ENCODE data around the gene TMEM120A. TPM values are rescaled to one million over a fixed set of nuclear protein-coding genes. Genes with fewer than 3 reads are reported as not detected.

The TMEM120A gene
- total RNA-seq, 1 experiment from 2014 or later = 19.3 TPM

GRCh38 chr7:75969704-75970498 lies 24.5 kb downstream of the TMEM120A start:
- H3K27me3 Mint-ChIP-seq (ENCODE audit: unreplicated experiment) = no peaks in the 10 kb centered on the region
- H3K36me3 Mint-ChIP-seq (ENCODE audit: insufficient read depth, unreplicated experiment) = peaks cover 16% of the 10 kb centered on the region
- intact Hi-C loops (cut with micrococcal nuclease; ENCODE audit: unreplicated experiment) = no loop called here
- no peak overlapping the region for H3K27ac Mint-ChIP-seq (ENCODE audit: unreplicated experiment)
- H3K4me3 Mint-ChIP-seq (ENCODE audit: low read depth, unreplicated experiment) = no peak overlapping the region
- no TSS peak for BruUV-seq (replicated peaks)
- no peak for DNase-seq
- no peaks in the 10 kb centered on the region for H3K9me3 Mint-ChIP-seq (ENCODE audit: low read depth, unreplicated experiment)
- peaks cover 9% of the 10 kb centered on the region for H3K4me1 Mint-ChIP-seq (ENCODE audit: low read depth, unreplicated experiment)
- no peak for TF ChIP-seq CTCF (IDR thresholded peaks at IDR 0.05; ENCODE audit: unreplicated experiment)
- CTCF ChIA-PET = interaction anchor here (0.5 to 1.2 kb wide), 2 partner anchors 10 to 91 kb away, joined by 4 to 5 read pairs; partner anchors contain the start of gene RHBDD2

GRCh38 chr7:75969182-75969581 lies 25.2 kb downstream of the TMEM120A start:
- Mint-ChIP-seq H3K27me3 (ENCODE audit: unreplicated experiment) (no peaks in the 10 kb centered on the region), H3K4me3 (ENCODE audit: low read depth, unreplicated experiment) (no peak overlapping the region), H3K27ac (ENCODE audit: unreplicated experiment) (no peak overlapping the region), H3K36me3 (ENCODE audit: insufficient read depth, unreplicated experiment) (peaks cover 16% of the 10 kb centered on the region), H3K4me1 (ENCODE audit: low read depth, unreplicated experiment) (peaks cover 9% of the 10 kb centered on the region), H3K9me3 (ENCODE audit: low read depth, unreplicated experiment) (no peaks in the 10 kb centered on the region)
- no peak for DNase-seq
- no peak for TF ChIP-seq CTCF (IDR thresholded peaks at IDR 0.05; ENCODE audit: unreplicated experiment)
- BruUV-seq (replicated peaks) = no TSS peak
- CTCF ChIA-PET = no interaction called here
- intact Hi-C loops (cut with micrococcal nuclease; ENCODE audit: unreplicated experiment) = no loop called here

- H3K36me3 Mint-ChIP-seq (ENCODE audit: insufficient read depth, unreplicated experiment) = peaks cover 12% of the 10 kb centered on the region
- H3K4me1 Mint-ChIP-seq (ENCODE audit: low read depth, unreplicated experiment) = peaks cover 9% of the 10 kb centered on the region
- DNase-seq = no peak
- intact Hi-C loops (cut with micrococcal nuclease; ENCODE audit: unreplicated experiment) = no loop called here
- no peaks in the 10 kb centered on the region for H3K27me3 Mint-ChIP-seq (ENCODE audit: unreplicated experiment)
- CTCF ChIA-PET = no interaction called here
- BruUV-seq (replicated peaks) = no TSS peak
- TF ChIP-seq CTCF (IDR thresholded peaks at IDR 0.05; ENCODE audit: unreplicated experiment) = no peak
- H3K27ac Mint-ChIP-seq (ENCODE audit: unreplicated experiment) = no peak overlapping the region
- no peak overlapping the region for H3K4me3 Mint-ChIP-seq (ENCODE audit: low read depth, unreplicated experiment)
- no peaks in the 10 kb centered on the region for H3K9me3 Mint-ChIP-seq (ENCODE audit: low read depth, unreplicated experiment)
These were observed 25.8 kb downstream of the TMEM120A start for GRCh38 chr7:75968561-75969001.

GRCh38 chr7:75968012-75968411 lies 26.4 kb downstream of the TMEM120A start:
- no peaks in the 10 kb centered on the region for H3K9me3 Mint-ChIP-seq (ENCODE audit: low read depth, unreplicated experiment)
- peaks cover 9% of the 10 kb centered on the region for H3K4me1 Mint-ChIP-seq (ENCODE audit: low read depth, unreplicated experiment)
- DNase-seq = no peak
- no peak for TF ChIP-seq CTCF (IDR thresholded peaks at IDR 0.05; ENCODE audit: unreplicated experiment)
- no peak overlapping the region for H3K4me3 Mint-ChIP-seq (ENCODE audit: low read depth, unreplicated experiment)
- intact Hi-C loops (cut with micrococcal nuclease; ENCODE audit: unreplicated experiment) = no loop called here
- no TSS peak for BruUV-seq (replicated peaks)
- CTCF ChIA-PET = no interaction called here
- peaks cover 11% of the 10 kb centered on the region for H3K36me3 Mint-ChIP-seq (ENCODE audit: insufficient read depth, unreplicated experiment)
- no peak overlapping the region for H3K27ac Mint-ChIP-seq (ENCODE audit: unreplicated experiment)
- no peaks in the 10 kb centered on the region for H3K27me3 Mint-ChIP-seq (ENCODE audit: unreplicated experiment)
